Nephron progenitor cell (in vitro differentiated cells): ENCODE data around the gene SLMAP.

ENCODE experiments used
- DNase-seq: peaks from one replicate; pipeline ENCODE4 v3.0.0; 2021
- H3K27ac Mint-ChIP-seq: 2 replicates; pipeline ENCODE4 v1.8.0; 2021; ENCODE audit warnings: mild to moderate bottlenecking, moderate library complexity, mixed read lengths
- H3K27me3 Mint-ChIP-seq: 2 replicates; pipeline ENCODE4 v1.8.0; 2021; ENCODE audit warnings: mild to moderate bottlenecking, low read depth, mixed read lengths; ENCODE audit not compliant: poor library complexity
- H3K36me3 Mint-ChIP-seq: 2 replicates; pipeline ENCODE4 v1.8.0; 2021; ENCODE audit warnings: low read depth, mixed read lengths
- H3K4me1 Mint-ChIP-seq: 2 replicates; pipeline ENCODE4 v1.8.0; 2021; ENCODE audit warnings: mixed read lengths
- H3K4me3 Mint-ChIP-seq: 2 replicates; pipeline ENCODE4 v1.8.0; 2021; ENCODE audit warnings: mild to moderate bottlenecking, moderate library complexity, mixed read lengths
- H3K9me3 Mint-ChIP-seq: 2 replicates; pipeline ENCODE4 v1.8.0; 2021; ENCODE audit warnings: mild to moderate bottlenecking, moderate library complexity, mixed read lengths
- CTCF ChIP-seq: fragments of 200-600 bp; sonication (generic); IDR thresholded peaks from 2 replicates; pipeline ENCODE4 v1.5.0; 2021; ENCODE audit warnings: antibody characterized with exemption

SLMAP gene

GRCh38 chr3:57838627-57839026, 82.5 kb downstream of the SLMAP start:
- Mint-ChIP-seq H3K36me3 (peaks cover 9% of the 10 kb centered on the region), H3K4me1 (peaks cover 6% of the 10 kb centered on the region), H3K27me3 (no peaks in the 10 kb centered on the region), H3K27ac (peak overlapping the region; percentile 59), H3K9me3 (no peaks in the 10 kb centered on the region), H3K4me3 (no peak overlapping the region)
- DNase-seq = no peak
- no peak for TF ChIP-seq CTCF

- DNase-seq = no peak
- TF ChIP-seq CTCF = no peak
- Mint-ChIP-seq H3K9me3 (no peaks in the 10 kb centered on the region), H3K36me3 (peaks cover 8% of the 10 kb centered on the region), H3K4me1 (peaks cover 6% of the 10 kb centered on the region), H3K27ac (peak overlapping the region; percentile 85), H3K27me3 (no peaks in the 10 kb centered on the region), H3K4me3 (no peak overlapping the region)
Observed at GRCh38 chr3:57840473-57840872, 84.4 kb downstream of the SLMAP start.

- Mint-ChIP-seq H3K4me1 (peaks cover 6% of the 10 kb centered on the region), H3K27ac (peak overlapping the region; percentile 74), H3K27me3 (no peaks in the 10 kb centered on the region), H3K36me3 (peaks cover 8% of the 10 kb centered on the region), H3K9me3 (no peaks in the 10 kb centered on the region), H3K4me3 (no peak overlapping the region)
- DNase-seq = no peak
- TF ChIP-seq CTCF = no peak
Observed at GRCh38 chr3:57841818-57842217, 85.7 kb downstream of the SLMAP start.

- no peak for DNase-seq
- H3K4me3 Mint-ChIP-seq = no peak overlapping the region
- H3K4me1 Mint-ChIP-seq = no peaks in the 10 kb centered on the region
- H3K27ac Mint-ChIP-seq = no peak overlapping the region
- H3K9me3 Mint-ChIP-seq = no peaks in the 10 kb centered on the region
- no peaks in the 10 kb centered on the region for H3K27me3 Mint-ChIP-seq
- no peak for TF ChIP-seq CTCF
- H3K36me3 Mint-ChIP-seq = peaks cover 15% of the 10 kb centered on the region
Observed at GRCh38 chr3:57848177-57848738, 92.1 kb downstream of the SLMAP start.

- no peaks in the 10 kb centered on the region for H3K4me1 Mint-ChIP-seq
- no peaks in the 10 kb centered on the region for H3K27me3 Mint-ChIP-seq
- no peak overlapping the region for H3K27ac Mint-ChIP-seq
- TF ChIP-seq CTCF = no peak
- DNase-seq = no peak
- peaks cover 7% of the 10 kb centered on the region for H3K36me3 Mint-ChIP-seq
- H3K9me3 Mint-ChIP-seq = no peaks in the 10 kb centered on the region
- H3K4me3 Mint-ChIP-seq = no peak overlapping the region
Observed at GRCh38 chr3:57851304-57851703, 95.2 kb downstream of the SLMAP start.

GRCh38 chr3:57852896-57853295, 96.8 kb downstream of the SLMAP start:
- H3K27me3 Mint-ChIP-seq = no peaks in the 10 kb centered on the region
- no peaks in the 10 kb centered on the region for H3K4me1 Mint-ChIP-seq
- H3K36me3 Mint-ChIP-seq = peaks cover 7% of the 10 kb centered on the region
- no peak for TF ChIP-seq CTCF
- H3K27ac Mint-ChIP-seq = no peak overlapping the region
- no peak for DNase-seq
- H3K9me3 Mint-ChIP-seq = no peaks in the 10 kb centered on the region
- no peak overlapping the region for H3K4me3 Mint-ChIP-seq
